WERI-Rb-1 (cell line): ENCODE measurements around the gene ANKRD39.

Experiments used
- DNase-seq: peaks from one replicate; pipeline ENCODE4 v3.0.0-alpha.2; 2020
- H3K27ac ChIP-seq: fragments of 250-450 bp; sonication (Bioruptor Pico); 2 replicates; pipeline ENCODE4 v1.5.1; 2020; ENCODE audit warnings: mild to moderate bottlenecking, moderate library complexity
- H3K27me3 ChIP-seq: fragments of 250-450 bp; sonication (Bioruptor Pico); 2 replicates; pipeline ENCODE4 v1.5.1; 2021; ENCODE audit warnings: mild to moderate bottlenecking, low read depth, moderate library complexity; ENCODE audit not compliant: insufficient read depth, severe bottlenecking
- H3K36me3 ChIP-seq: fragments of 250-450 bp; sonication (Bioruptor Pico); 2 replicates; pipeline ENCODE4 v1.5.1; 2020; ENCODE audit warnings: mild to moderate bottlenecking, moderate library complexity
- H3K4me3 ChIP-seq: 2 replicates; pipeline ENCODE4 v1.5.1; 2011; ENCODE audit warnings: low read depth, mild to moderate bottlenecking, control low read depth, low read length
- H3K9me3 ChIP-seq: fragments of 250-450 bp; sonication (Bioruptor Pico); 2 replicates; pipeline ENCODE4 v1.5.1; 2021; ENCODE audit warnings: mild to moderate bottlenecking, moderate library complexity; ENCODE audit not compliant: severe bottlenecking
- TF ChIP-seq, protein P1 (sequence below): IDR thresholded peaks from 2 replicates; pipeline ENCODE4 v1.5.1; 2011; ENCODE audit warnings: low read depth, mild to moderate bottlenecking, control low read depth, inconsistent platforms, low read length

Gene ANKRD39

DNA sequence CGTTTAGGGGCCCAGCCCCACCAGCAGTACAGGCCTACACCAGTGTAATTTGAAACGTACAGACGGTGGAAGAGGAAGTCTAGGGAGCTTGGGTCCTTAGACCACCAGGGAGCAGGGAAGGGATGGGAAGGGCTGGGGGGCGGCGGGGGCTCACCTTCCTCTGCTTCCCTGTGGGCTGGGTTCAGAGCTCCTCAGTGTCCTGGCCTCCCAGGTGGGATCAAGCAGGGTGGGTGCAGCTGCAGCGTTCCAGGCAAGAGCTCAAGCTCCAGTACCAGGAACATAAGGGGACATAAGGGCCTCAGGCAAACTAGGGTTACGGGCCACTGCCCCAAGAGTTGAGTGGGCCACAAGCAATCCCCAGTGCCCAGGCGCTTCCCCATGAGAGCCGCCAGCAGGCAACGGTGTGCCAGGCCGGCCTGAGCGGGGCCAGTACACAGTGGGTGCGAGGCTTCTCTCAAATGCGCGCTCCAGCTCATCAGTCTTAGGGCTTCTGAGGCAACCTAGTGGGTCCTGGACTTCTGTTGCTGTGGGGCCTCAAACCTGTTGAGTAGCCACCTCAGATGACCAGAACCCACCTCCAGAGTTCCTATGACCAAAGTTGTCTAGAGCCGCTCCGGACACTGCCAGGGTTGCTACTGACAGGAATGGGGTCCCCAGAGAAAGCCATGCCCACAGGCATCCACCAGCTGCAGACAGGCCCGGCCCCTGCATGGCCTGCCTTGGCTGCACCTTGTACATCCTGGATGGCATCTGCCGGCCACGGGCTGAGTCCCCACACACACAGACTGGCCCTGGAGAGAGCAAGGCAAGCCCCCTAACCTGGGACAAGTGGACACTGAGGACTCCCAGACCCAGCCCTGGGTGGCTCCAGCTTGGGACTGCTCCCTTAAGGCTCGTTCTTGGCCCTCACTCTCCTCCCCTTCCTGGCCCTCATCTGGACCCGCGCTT lies 19.2 kb downstream of the ANKRD39 start:
- no peak overlapping the region for H3K4me3 ChIP-seq
- H3K9me3 ChIP-seq = no peaks in the 10 kb centered on the region
- no peak overlapping the region for H3K27ac ChIP-seq
- no peaks in the 10 kb centered on the region for H3K27me3 ChIP-seq
- TF ChIP-seq, protein P1, sequence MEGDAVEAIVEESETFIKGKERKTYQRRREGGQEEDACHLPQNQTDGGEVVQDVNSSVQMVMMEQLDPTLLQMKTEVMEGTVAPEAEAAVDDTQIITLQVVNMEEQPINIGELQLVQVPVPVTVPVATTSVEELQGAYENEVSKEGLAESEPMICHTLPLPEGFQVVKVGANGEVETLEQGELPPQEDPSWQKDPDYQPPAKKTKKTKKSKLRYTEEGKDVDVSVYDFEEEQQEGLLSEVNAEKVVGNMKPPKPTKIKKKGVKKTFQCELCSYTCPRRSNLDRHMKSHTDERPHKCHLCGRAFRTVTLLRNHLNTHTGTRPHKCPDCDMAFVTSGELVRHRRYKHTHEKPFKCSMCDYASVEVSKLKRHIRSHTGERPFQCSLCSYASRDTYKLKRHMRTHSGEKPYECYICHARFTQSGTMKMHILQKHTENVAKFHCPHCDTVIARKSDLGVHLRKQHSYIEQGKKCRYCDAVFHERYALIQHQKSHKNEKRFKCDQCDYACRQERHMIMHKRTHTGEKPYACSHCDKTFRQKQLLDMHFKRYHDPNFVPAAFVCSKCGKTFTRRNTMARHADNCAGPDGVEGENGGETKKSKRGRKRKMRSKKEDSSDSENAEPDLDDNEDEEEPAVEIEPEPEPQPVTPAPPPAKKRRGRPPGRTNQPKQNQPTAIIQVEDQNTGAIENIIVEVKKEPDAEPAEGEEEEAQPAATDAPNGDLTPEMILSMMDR = no peak
- no peak for DNase-seq
- H3K36me3 ChIP-seq = peaks cover 40% of the 10 kb centered on the region

DNA sequence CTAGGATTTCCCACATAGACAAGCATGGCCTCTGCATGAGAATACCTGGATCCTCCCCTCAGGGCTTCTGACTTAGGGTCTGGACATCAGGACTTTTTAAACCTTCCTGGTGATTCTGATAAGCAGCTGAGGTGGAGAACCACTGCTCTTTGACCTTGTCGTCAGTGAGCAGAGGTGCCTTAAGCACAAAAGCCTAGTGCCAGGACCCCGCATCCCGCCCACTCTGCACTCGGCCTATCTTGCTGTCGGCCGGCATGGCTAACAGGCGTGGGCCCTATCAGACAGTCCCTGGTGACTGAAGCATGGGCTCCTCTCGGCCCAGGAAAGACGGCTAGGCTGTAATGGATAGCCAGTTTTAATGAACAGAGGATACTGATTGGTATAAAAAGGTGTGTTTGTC lies 20.2 kb downstream of the ANKRD39 start:
- Histone ChIP-seq H3K9me3 (no peaks in the 10 kb centered on the region), H3K36me3 (peaks cover 50% of the 10 kb centered on the region), H3K4me3 (no peak overlapping the region), H3K27me3 (no peaks in the 10 kb centered on the region), H3K27ac (no peak overlapping the region)
- no peak for DNase-seq
- TF ChIP-seq, protein P1 = no peak

DNA sequence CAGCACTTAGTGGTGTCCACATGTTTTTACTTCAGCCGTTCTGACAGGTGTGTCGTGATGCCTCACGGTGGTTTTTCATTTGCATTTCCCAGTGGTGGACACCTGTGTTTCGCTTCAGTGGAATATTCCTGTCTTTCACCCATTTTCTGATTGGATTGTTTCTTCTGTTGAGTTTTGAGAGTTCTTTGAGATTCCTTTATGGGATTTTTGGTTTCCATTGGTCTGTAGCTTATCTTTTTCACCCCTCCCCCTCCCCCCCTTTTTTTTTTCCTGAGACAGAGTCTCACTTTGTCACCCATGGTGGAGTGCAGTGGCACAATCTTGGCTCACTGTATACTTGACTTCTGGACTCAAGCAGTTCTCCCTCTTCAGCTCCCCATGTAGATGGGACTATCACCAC lies 22.0 kb downstream of the ANKRD39 start:
- no peaks in the 10 kb centered on the region for H3K9me3 ChIP-seq
- H3K27me3 ChIP-seq = no peaks in the 10 kb centered on the region
- no peak for DNase-seq
- no peak overlapping the region for H3K27ac ChIP-seq
- no peak overlapping the region for H3K4me3 ChIP-seq
- TF ChIP-seq, protein P1 = no peak
- peaks cover 62% of the 10 kb centered on the region for H3K36me3 ChIP-seq

DNA sequence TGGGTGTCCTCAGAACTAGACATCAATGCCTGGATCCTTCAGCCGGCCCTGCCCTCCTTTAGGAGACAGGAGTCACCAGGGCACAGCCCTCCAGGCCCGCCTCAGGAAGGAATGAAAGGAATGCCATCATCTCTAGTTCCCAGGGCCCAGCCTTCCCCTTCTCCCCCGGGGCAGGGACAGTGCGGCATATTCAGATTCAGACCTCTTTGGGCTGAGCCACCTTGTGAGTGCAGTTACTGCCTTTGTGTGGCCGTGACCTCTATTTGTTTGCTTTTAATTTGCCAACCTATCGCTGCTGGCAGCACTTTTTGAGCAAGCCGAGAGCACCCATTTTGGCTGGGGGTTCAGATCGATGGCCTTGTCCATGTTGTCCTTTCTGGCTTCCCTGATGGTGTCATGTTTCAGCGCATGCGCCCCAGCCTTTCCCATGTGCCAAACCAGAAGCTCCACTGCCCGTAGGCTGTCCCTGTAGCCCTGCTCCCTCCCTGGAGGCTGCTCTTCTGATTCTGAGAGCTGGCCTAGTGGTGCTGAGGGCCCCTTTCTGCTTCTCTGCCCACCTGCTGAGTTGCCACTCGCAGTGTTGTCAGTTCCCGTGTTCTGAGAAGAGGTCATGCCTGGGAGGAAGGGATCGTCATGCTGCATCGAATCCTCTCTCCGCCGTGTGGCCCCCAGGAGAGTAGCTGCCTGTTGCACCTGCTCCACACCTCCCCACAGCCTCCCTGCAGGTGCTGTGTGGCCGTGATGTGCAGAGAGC lies 24.9 kb downstream of the ANKRD39 start:
- TF ChIP-seq, protein P1 = no peak
- Histone ChIP-seq H3K27me3 (no peaks in the 10 kb centered on the region), H3K27ac (no peak overlapping the region), H3K4me3 (no peak overlapping the region), H3K9me3 (no peaks in the 10 kb centered on the region), H3K36me3 (peaks cover 72% of the 10 kb centered on the region)
- DNase-seq = no peak

DNA sequence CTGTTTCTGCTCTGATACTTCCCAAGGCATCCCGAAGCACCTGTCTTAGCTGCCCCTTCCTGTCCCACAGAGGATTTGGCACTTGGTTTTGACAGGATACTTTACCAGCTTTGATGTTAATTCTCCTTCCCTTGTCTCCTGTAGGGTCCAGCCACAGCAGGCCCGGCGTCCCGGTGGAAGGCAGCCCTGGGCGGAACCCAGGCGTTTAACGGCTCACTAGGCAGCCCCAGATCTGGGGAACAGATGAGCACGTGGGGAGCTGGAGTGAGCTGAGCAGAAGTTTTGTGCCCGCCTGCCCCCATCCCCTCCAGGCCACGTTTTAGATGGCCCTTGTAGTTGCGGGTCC lies 25.4 kb downstream of the ANKRD39 start:
- no peak for DNase-seq
- no peak overlapping the region for H3K27ac ChIP-seq
- H3K36me3 ChIP-seq = peaks cover 75% of the 10 kb centered on the region
- TF ChIP-seq, protein P1 = no peak
- H3K4me3 ChIP-seq = no peak overlapping the region
- no peaks in the 10 kb centered on the region for H3K9me3 ChIP-seq
- H3K27me3 ChIP-seq = no peaks in the 10 kb centered on the region
